ENCODE data around the gene SLC50A1.
"Not testable (repeated sequence)": the region's sequence is repeated elsewhere in the genome, so short reads cannot be mapped to it uniquely, and the experiment has no call there.

The SLC50A1 gene

GRCh38 chr1:155137154-155137949 lies 1.7 kb downstream of the SLC50A1 start:
- no peak for DNase-seq

GRCh38 chr1:155139895-155140629 lies 4.4 kb downstream of the SLC50A1 start, which contains the start of gene DPM3:
Gene DPM3, minus strand, starts transcription at chr1:155140531. Its CDS starts 291 bp downstream, at chr1:155140240.
- peak; percentile 89 for DNase-seq

GRCh38 chr1:155140630-155140953 lies 4.9 kb downstream of the SLC50A1 start:
- no peak for DNase-seq

- DNase-seq, result no peak
Observed at GRCh38 chr1:155141749-155142148, 6.1 kb downstream of the SLC50A1 start.

- no peak for DNase-seq
Observed at GRCh38 chr1:155145491-155145890, 9.8 kb downstream of the SLC50A1 start.

- DNase-seq, result not testable (repeated sequence)
Observed at GRCh38 chr1:155155996-155156643, 20.5 kb downstream of the SLC50A1 start.

- no peak for DNase-seq
Observed at GRCh38 chr1:155158991-155159390, 23.3 kb downstream of the SLC50A1 start.

- DNase-seq, result no peak
Observed at GRCh38 chr1:155160128-155160527, 24.5 kb downstream of the SLC50A1 start.

GRCh38 chr1:155162631-155163030 lies 27.0 kb downstream of the SLC50A1 start:
- not testable (repeated sequence) for DNase-seq

GRCh38 chr1:155163785-155164184 lies 28.1 kb downstream of the SLC50A1 start:
- not testable (repeated sequence) for DNase-seq

- DNase-seq, result not testable (repeated sequence)
Observed at GRCh38 chr1:155164625-155165024, 29.0 kb downstream of the SLC50A1 start.

- no peak for DNase-seq
Observed at GRCh38 chr1:155166051-155166470, 30.4 kb downstream of the SLC50A1 start.

GRCh38 chr1:155166471-155167165 lies 31.0 kb downstream of the SLC50A1 start:
- DNase-seq, result no peak

- peak; percentile 87 for DNase-seq
Observed at GRCh38 chr1:155167166-155168104, 31.8 kb downstream of the SLC50A1 start.

- DNase-seq, result not testable (repeated sequence)
Observed at GRCh38 chr1:155168105-155168445, 32.4 kb downstream of the SLC50A1 start.

- no peak for DNase-seq
Observed at GRCh38 chr1:155168456-155169210, 33.0 kb downstream of the SLC50A1 start.

GRCh38 chr1:155169541-155169940 lies 33.9 kb downstream of the SLC50A1 start:
- no peak for DNase-seq

- no peak for DNase-seq
Observed at GRCh38 chr1:155170101-155170785, 34.6 kb downstream of the SLC50A1 start.

GRCh38 chr1:155170806-155171205 lies 35.2 kb downstream of the SLC50A1 start:
- DNase-seq, result no peak
